ENCODE results near the gene REPS1.

GRCh38 chr6:139007428-139007827, 19.4 kb upstream of the REPS1 start:
- no peak for TF ChIP-seq GATA2 (IDR thresholded peaks at IDR 0.05; ENCODE audit: low read depth, low read length)
- TF ChIP-seq GATA3 (IDR thresholded peaks at IDR 0.05; ENCODE audit: low read depth, low read length), result no peak

Data from SH-SY5Y (cell line).